HepG2 (cell line): ENCODE results near the gene FOXA1. TPM values are rescaled to one million over a fixed set of nuclear protein-coding genes. Genes with fewer than 3 reads are reported as not detected.

Experiments used
- ARID2 ChIP-seq: sonication (generic); formaldehyde crosslinking; IDR thresholded peaks from 2 replicates; pipeline ENCODE4 v1.8.1; 2022; ENCODE audit warnings: mild to moderate bottlenecking, missing genetic modification reagents, borderline replicate concordance
- ATF7 ChIP-seq, 2 experiments: fragments of 450-650 bp in 1 of 2; sonication (generic) in 1 of 2; formaldehyde crosslinking in 1 of 2; IDR thresholded peaks; 2 replicates each; pipeline versions ENCODE4 v1.4.0 to v1.6.1; 2016 to 2020; ENCODE audit warnings: antibody characterized with exemption in 1 of 2, mild to moderate bottlenecking in 1 of 2, missing genetic modification reagents in 1 of 2
- GATA4 ChIP-seq: sonication (generic); IDR thresholded peaks from 2 replicates; pipeline ENCODE4 v1.6.1; 2016; ENCODE audit warnings: antibody characterized with exemption, low read depth, borderline replicate concordance
- GATAD1 ChIP-seq: IDR thresholded peaks from 2 replicates; pipeline ENCODE4 v1.6.1; 2016; ENCODE audit warnings: missing genetic modification reagents, missing compliant biosample characterization
- HNRNPK ChIP-seq: fragments of 200-400 bp; formaldehyde crosslinking; IDR thresholded peaks from 2 replicates; pipeline ENCODE4 v1.6.1; 2018; ENCODE audit warnings: low read length, low read depth, moderate library complexity, mild to moderate bottlenecking; ENCODE audit not compliant: poor library complexity, severe bottlenecking
- HNRNPUL1 ChIP-seq: fragments of 200-400 bp; formaldehyde crosslinking; IDR thresholded peaks from 2 replicates; pipeline ENCODE4 v1.6.1; 2017; ENCODE audit warnings: low read depth, mild to moderate bottlenecking, low read length, moderate library complexity
- HOMEZ ChIP-seq: IDR thresholded peaks from 2 replicates; pipeline ENCODE4 v1.6.1; 2016; ENCODE audit warnings: low read depth
- MEF2D ChIP-seq: sonication (generic); formaldehyde crosslinking; IDR thresholded peaks from 2 replicates; pipeline ENCODE4 v1.5.1; 2020; ENCODE audit warnings: mild to moderate bottlenecking, missing genetic modification reagents
- PHF21A ChIP-seq: sonication (generic); formaldehyde crosslinking; IDR thresholded peaks from 2 replicates; pipeline ENCODE4 v1.5.0; 2020; ENCODE audit warnings: mild to moderate bottlenecking, missing genetic modification reagents
- RBFOX2 ChIP-seq: fragments of 200-400 bp; formaldehyde crosslinking; IDR thresholded peaks from 2 replicates; pipeline ENCODE4 v1.6.1; 2017; ENCODE audit warnings: low read depth, mild to moderate bottlenecking, low read length
- RXRA ChIP-seq: sonication (generic); formaldehyde crosslinking; IDR thresholded peaks from 2 replicates; pipeline ENCODE4 v1.5.1; 2020; ENCODE audit warnings: missing genetic modification reagents
- TGIF2 ChIP-seq: IDR thresholded peaks from 2 replicates; pipeline ENCODE4 v1.6.1; 2016; ENCODE audit warnings: control low read depth, missing compliant biosample characterization
- ZNF12 ChIP-seq: sonication (generic); formaldehyde crosslinking; IDR thresholded peaks from 2 replicates; pipeline ENCODE4 v1.5.0; 2020; ENCODE audit warnings: missing genetic modification reagents
- ZNF335 ChIP-seq: sonication (generic); formaldehyde crosslinking; IDR thresholded peaks from 2 replicates; pipeline ENCODE4 v1.4.0; 2020; ENCODE audit warnings: missing genetic modification reagents
- ZNF432 ChIP-seq: sonication (generic); formaldehyde crosslinking; IDR thresholded peaks from 2 replicates; pipeline ENCODE4 v1.5.0; 2020; ENCODE audit warnings: missing genetic modification reagents, mild to moderate bottlenecking, borderline replicate concordance
- ZNF460 ChIP-seq: sonication (generic); formaldehyde crosslinking; IDR thresholded peaks from 2 replicates; pipeline ENCODE4 v1.5.1; 2020; ENCODE audit warnings: missing genetic modification reagents, mild to moderate bottlenecking, borderline replicate concordance
- ZNF775 ChIP-seq: sonication (generic); formaldehyde crosslinking; IDR thresholded peaks from 2 replicates; pipeline ENCODE4 v1.4.0; 2020; ENCODE audit warnings: missing genetic modification reagents, mild to moderate bottlenecking, moderate library complexity, borderline replicate concordance
- ZNF776 ChIP-seq: sonication (generic); formaldehyde crosslinking; IDR thresholded peaks from 2 replicates; pipeline ENCODE4 v1.4.0; 2020; ENCODE audit warnings: mild to moderate bottlenecking, missing genetic modification reagents
- polyA plus RNA-seq, 8 experiments: library from polyadenylated mRNA; depleted of rRNA in 3 of 8; stranded (reverse) in 7 of 8; unstranded in 1 of 8; fragments of >200 nt; fragmentation: Illumina TruSeq in 4 of 8; extraction: Trizol in 4 of 8; gene quantifications; 2 replicates each; pipeline versions ENCODE4 v1.2.1 to v1.2.3, GENCODE V29; 2011 to 2016; ENCODE audit warnings: low read depth in 4 of 8, missing spikeins in 1 of 8, mixed read lengths in 1 of 8; ENCODE audit not compliant: insufficient read depth in 1 of 8
- total RNA-seq, 5 experiments: library from RNA; depleted of rRNA; stranded (reverse); fragments of >200 nt; fragmentation: Illumina TruSeq; extraction: Trizol; gene quantifications; 2 replicates each; pipeline ENCODE4 v1.2.3, GENCODE V29; 2016; ENCODE audit warnings: low read depth in 1 of 5
- TF ChIP-seq, protein P1 (sequence below): IDR thresholded peaks from 2 replicates; pipeline ENCODE4 v1.6.1; 2016; ENCODE audit warnings: control low read depth
- TF ChIP-seq, protein P2 (sequence below): sonication (generic); formaldehyde crosslinking; IDR thresholded peaks from 2 replicates; pipeline ENCODE4 v1.8.1; 2023; ENCODE audit warnings: mild to moderate bottlenecking, inconsistent platforms, moderate library complexity, missing genetic modification reagents, borderline replicate concordance
- TF ChIP-seq, protein P3 (sequence below): sonication (generic); formaldehyde crosslinking; IDR thresholded peaks from 2 replicates; pipeline ENCODE4 v1.8.1; 2023; ENCODE audit warnings: mild to moderate bottlenecking, moderate library complexity, missing genetic modification reagents
- TF ChIP-seq, protein P4 (sequence below): sonication (generic); formaldehyde crosslinking; IDR thresholded peaks from 2 replicates; pipeline ENCODE4 v1.4.0; 2020; ENCODE audit warnings: missing genetic modification reagents

Gene FOXA1
- total and polyA plus RNA-seq, 2 of the 13 experiments (the other 11 are each of a cell fraction or from before 2014, with no cell fraction given), result 43.4 to 58.6 TPM

GRCh38 chr14:37595809-37596621, 966 bp upstream of the FOXA1 start (continued):
- peak; percentile 91 for TF ChIP-seq RXRA (CRISPR knock-in tag)
- TF ChIP-seq ZNF775 (CRISPR knock-in tag), result peak; percentile 80; the same call in 1 of the 2 replicates
- no peak; the same call in 1 of the 2 replicates for TF ChIP-seq ATF7 (IDR thresholded peaks at IDR 0.05)
- TF ChIP-seq ATF7 (CRISPR knock-in tag; IDR thresholded peaks at IDR 0.05), result peak; percentile 92
- no peak for TF ChIP-seq HNRNPK
- no peak; the same call in none of the 2 replicates for TF ChIP-seq ZNF776 (CRISPR knock-in tag)
- peak; percentile 98 for TF ChIP-seq ARID2 (CRISPR knock-in tag)
- TF ChIP-seq HOMEZ (CRISPR knock-in tag), result peak; percentile 99
- TF ChIP-seq RBFOX2, result peak; percentile 22; the same call in 1 of the 2 replicates
- TF ChIP-seq, protein P1, sequence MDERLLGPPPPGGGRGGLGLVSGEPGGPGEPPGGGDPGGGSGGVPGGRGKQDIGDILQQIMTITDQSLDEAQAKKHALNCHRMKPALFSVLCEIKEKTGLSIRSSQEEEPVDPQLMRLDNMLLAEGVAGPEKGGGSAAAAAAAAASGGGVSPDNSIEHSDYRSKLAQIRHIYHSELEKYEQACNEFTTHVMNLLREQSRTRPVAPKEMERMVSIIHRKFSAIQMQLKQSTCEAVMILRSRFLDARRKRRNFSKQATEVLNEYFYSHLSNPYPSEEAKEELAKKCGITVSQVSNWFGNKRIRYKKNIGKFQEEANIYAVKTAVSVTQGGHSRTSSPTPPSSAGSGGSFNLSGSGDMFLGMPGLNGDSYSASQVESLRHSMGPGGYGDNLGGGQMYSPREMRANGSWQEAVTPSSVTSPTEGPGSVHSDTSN, result peak; percentile 42; the same call in 1 of the 2 replicates
- peak; percentile 75 for TF ChIP-seq GATAD1
- TF ChIP-seq PHF21A, result peak; percentile 95
- TF ChIP-seq, protein P2, sequence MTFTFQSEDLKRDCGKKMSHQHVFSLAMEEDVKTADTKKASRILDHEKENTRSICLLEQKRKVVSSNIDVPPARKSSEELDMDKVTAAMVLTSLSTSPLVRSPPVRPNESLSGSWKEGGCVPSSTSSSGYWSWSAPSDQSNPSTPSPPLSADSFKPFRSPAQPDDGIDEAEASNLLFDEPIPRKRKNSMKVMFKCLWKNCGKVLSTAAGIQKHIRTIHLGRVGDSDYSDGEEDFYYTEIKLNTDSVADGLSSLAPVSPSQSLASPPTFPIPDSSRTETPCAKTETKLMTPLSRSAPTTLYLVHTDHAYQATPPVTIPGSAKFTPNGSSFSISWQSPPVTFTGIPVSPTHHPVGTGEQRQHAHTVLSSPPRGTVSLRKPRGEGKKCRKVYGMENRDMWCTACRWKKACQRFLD, result peak; percentile 98
- peak; percentile 87; the same call in 1 of the 2 replicates for TF ChIP-seq TGIF2 (CRISPR knock-in tag)
- TF ChIP-seq ZNF335, result peak; percentile 89
- TF ChIP-seq MEF2D (CRISPR knock-in tag), result peak; percentile 84; the same call in 1 of the 2 replicates
- TF ChIP-seq, protein P3, sequence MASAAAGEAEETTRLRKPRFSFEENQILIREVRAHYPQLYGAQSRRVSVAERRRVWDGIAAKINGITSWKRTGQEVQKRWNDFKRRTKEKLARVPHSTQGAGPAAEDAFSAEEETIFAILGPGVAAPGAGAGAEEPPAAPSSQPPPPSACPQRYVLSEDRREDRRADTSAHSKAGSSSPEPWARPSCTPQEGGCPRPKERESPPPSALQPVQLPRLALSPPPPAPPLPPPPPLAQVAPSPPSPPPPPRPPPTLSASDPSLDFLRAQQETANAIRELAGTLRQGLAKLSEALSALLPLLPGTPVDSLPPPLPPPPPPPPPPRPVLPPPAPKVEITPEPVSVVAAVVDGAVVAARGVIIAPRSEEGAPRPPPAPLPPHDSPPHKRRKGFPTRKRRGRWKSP (CRISPR knock-in tag), result peak; percentile 97
- TF ChIP-seq ZNF460 (CRISPR knock-in tag), result no peak; the same call in 1 of the 2 replicates
- TF ChIP-seq, protein P4, sequence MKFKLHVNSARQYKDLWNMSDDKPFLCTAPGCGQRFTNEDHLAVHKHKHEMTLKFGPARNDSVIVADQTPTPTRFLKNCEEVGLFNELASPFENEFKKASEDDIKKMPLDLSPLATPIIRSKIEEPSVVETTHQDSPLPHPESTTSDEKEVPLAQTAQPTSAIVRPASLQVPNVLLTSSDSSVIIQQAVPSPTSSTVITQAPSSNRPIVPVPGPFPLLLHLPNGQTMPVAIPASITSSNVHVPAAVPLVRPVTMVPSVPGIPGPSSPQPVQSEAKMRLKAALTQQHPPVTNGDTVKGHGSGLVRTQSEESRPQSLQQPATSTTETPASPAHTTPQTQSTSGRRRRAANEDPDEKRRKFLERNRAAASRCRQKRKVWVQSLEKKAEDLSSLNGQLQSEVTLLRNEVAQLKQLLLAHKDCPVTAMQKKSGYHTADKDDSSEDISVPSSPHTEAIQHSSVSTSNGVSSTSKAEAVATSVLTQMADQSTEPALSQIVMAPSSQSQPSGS (CRISPR knock-in tag), result peak; percentile 59
- peak; percentile 84 for TF ChIP-seq ZNF12 (CRISPR knock-in tag)
- TF ChIP-seq GATA4, result no peak; the same call in 1 of the 2 replicates
- no peak for TF ChIP-seq HNRNPUL1
- 0 out of 2 replicates have a peak, but pooled peaks have one; percentile 78 for TF ChIP-seq ZNF432 (CRISPR knock-in tag)
